H9 (cell line): Measurements from ENCODE around the gene HS6ST3. TPM values are rescaled to one million over a fixed set of nuclear protein-coding genes. Genes with fewer than 3 reads are reported as not detected.

Experiments used
- DNase-seq: peaks from one replicate; pipeline ENCODE4 v3.0.0-alpha.2; 2017
- H2AFZ ChIP-seq: one replicate; pipeline ENCODE4 v1.6.1; 2013; ENCODE audit warnings: mild to moderate bottlenecking, low read length, control low read depth, moderate library complexity
- H2AK5ac ChIP-seq: 2 replicates; pipeline ENCODE4 v1.6.1; 2013; ENCODE audit warnings: low read length, control low read depth, mixed read lengths; ENCODE audit not compliant: insufficient read length
- H2BK120ac ChIP-seq: one replicate; pipeline ENCODE4 v1.6.1; 2013; ENCODE audit warnings: low read depth, mild to moderate bottlenecking, low read length, control low read depth, inconsistent platforms; ENCODE audit not compliant: poor library complexity, severe bottlenecking
- H2BK12ac ChIP-seq: 2 replicates; pipeline ENCODE4 v1.6.1; 2013; ENCODE audit warnings: low read length, control low read depth, mixed read lengths, low read depth; ENCODE audit not compliant: insufficient read length
- H2BK15ac ChIP-seq: 2 replicates; pipeline ENCODE4 v1.6.1; 2013; ENCODE audit warnings: low read depth, low read length, control low read depth
- H2BK20ac ChIP-seq: one replicate; pipeline ENCODE4 v1.6.1; 2013; ENCODE audit warnings: low read depth, mild to moderate bottlenecking, low read length, control low read depth, inconsistent platforms; ENCODE audit not compliant: poor library complexity, severe bottlenecking
- H2BK5ac ChIP-seq: 2 replicates; pipeline ENCODE4 v1.6.1; 2013; ENCODE audit warnings: low read length, control low read depth, mixed read lengths; ENCODE audit not compliant: insufficient read length
- H3K14ac ChIP-seq: 2 replicates; pipeline ENCODE4 v1.6.1; 2013; ENCODE audit warnings: low read length, control low read depth; ENCODE audit not compliant: insufficient read depth
- H3K18ac ChIP-seq: 2 replicates; pipeline ENCODE4 v1.6.1; 2013; ENCODE audit warnings: low read depth, mild to moderate bottlenecking, mixed read lengths, low read length, control low read depth; ENCODE audit not compliant: insufficient read length
- H3K23ac ChIP-seq: 2 replicates; pipeline ENCODE4 v1.6.1; 2013; ENCODE audit warnings: low read length, control low read depth, mixed read lengths, low read depth; ENCODE audit not compliant: insufficient read length
- H3K23me2 ChIP-seq: 2 replicates; pipeline ENCODE4 v1.6.1; 2013; ENCODE audit warnings: low read depth, mild to moderate bottlenecking, mixed read lengths, low read length, control low read depth; ENCODE audit not compliant: insufficient read length, poor library complexity, severe bottlenecking
- H3K27ac ChIP-seq: 2 replicates; pipeline ENCODE4 v1.5.1; 2013; ENCODE audit warnings: low read length, control low read depth, mixed read lengths, low read depth; ENCODE audit not compliant: insufficient read length
- H3K27me3 ChIP-seq: 2 replicates; pipeline ENCODE4 v1.6.1; 2013; ENCODE audit warnings: low read length, control low read depth, inconsistent platforms; ENCODE audit not compliant: insufficient read depth
- H3K4ac ChIP-seq: 2 replicates; pipeline ENCODE4 v1.6.1; 2013; ENCODE audit warnings: low read depth, mild to moderate bottlenecking, control low read depth, inconsistent platforms, low read length, moderate library complexity
- H3K4me1 ChIP-seq: 2 replicates; pipeline ENCODE4 v1.6.1; 2013; ENCODE audit warnings: low read length, control low read depth, inconsistent platforms; ENCODE audit not compliant: insufficient read depth
- H3K4me2 ChIP-seq: 2 replicates; pipeline ENCODE4 v1.6.1; 2013; ENCODE audit warnings: low read length, control low read depth, mixed read lengths; ENCODE audit not compliant: insufficient read length, insufficient read depth
- H3K56ac ChIP-seq: 2 replicates; pipeline ENCODE4 v1.6.1; 2013; ENCODE audit warnings: low read depth, mild to moderate bottlenecking, mixed read lengths, low read length, control low read depth; ENCODE audit not compliant: insufficient read length
- H3K79me1 ChIP-seq: 2 replicates; pipeline ENCODE4 v1.6.1; 2013; ENCODE audit warnings: low read depth, mild to moderate bottlenecking, moderate library complexity, low read length, control low read depth, inconsistent platforms; ENCODE audit not compliant: insufficient read depth, poor library complexity, severe bottlenecking
- H3K79me2 ChIP-seq: 2 replicates; pipeline ENCODE4 v1.6.1; 2013; ENCODE audit warnings: low read length, control low read depth, inconsistent platforms; ENCODE audit not compliant: insufficient read depth
- H3K9ac ChIP-seq: 2 replicates; pipeline ENCODE4 v1.6.1; 2013; ENCODE audit warnings: low read length, control low read depth, mixed read lengths; ENCODE audit not compliant: insufficient read length; ENCODE audit errors: extremely low read depth
- H3K9me3 ChIP-seq: one replicate; pipeline ENCODE4 v1.6.1; 2013; ENCODE audit warnings: low read depth, low read length, inconsistent platforms; ENCODE audit not compliant: control insufficient read depth
- H3T11ph ChIP-seq: one replicate; pipeline ENCODE4 v1.6.1; 2013; ENCODE audit warnings: mild to moderate bottlenecking, low read length, control low read depth, inconsistent platforms
- H4K20me1 ChIP-seq: one replicate; pipeline ENCODE4 v1.6.1; 2013; ENCODE audit not compliant: control insufficient read depth, insufficient read length, insufficient read depth
- H4K5ac ChIP-seq: 2 replicates; pipeline ENCODE4 v1.6.1; 2013; ENCODE audit warnings: low read depth, mild to moderate bottlenecking, mixed read lengths, low read length, control low read depth; ENCODE audit not compliant: insufficient read length
- H4K8ac ChIP-seq: replicated peaks from 2 replicates; pipeline ENCODE4 v1.6.1; 2013; ENCODE audit warnings: low read length, control low read depth, mixed read lengths, low read depth; ENCODE audit not compliant: insufficient read length
- H4K91ac ChIP-seq: 2 replicates; pipeline ENCODE4 v1.6.1; 2013; ENCODE audit warnings: low read depth, mild to moderate bottlenecking, moderate library complexity, mixed read lengths, low read length, control low read depth; ENCODE audit not compliant: insufficient read length
- H3K27ac Mint-ChIP-seq, 3 experiments: 2 replicates in 2 of 3; 3 replicates in 1 of 3; pipeline ENCODE4 v1.8.0; 2020 to 2021; ENCODE audit warnings: mixed read lengths in 3 of 3, mild to moderate bottlenecking in 1 of 3, moderate library complexity in 1 of 3
- H3K27me3 Mint-ChIP-seq: 2 replicates; pipeline ENCODE4 v1.8.0; 2021; ENCODE audit warnings: low read depth, mild to moderate bottlenecking, moderate library complexity, mixed read lengths
- H3K36me3 Mint-ChIP-seq, 3 experiments: 2 replicates in 2 of 3; 3 replicates in 1 of 3; pipeline ENCODE4 v1.8.0; 2020 to 2021; ENCODE audit warnings: low read depth in 3 of 3, mixed read lengths in 3 of 3; ENCODE audit not compliant: insufficient read depth in 1 of 3
- H3K4me1 Mint-ChIP-seq, 2 experiments: 2 replicates each; pipeline ENCODE4 v1.8.0; 2020; ENCODE audit warnings: mixed read lengths in 2 of 2
- H3K4me3 Mint-ChIP-seq, 2 experiments: 2 replicates in 1 of 2; 3 replicates in 1 of 2; pipeline ENCODE4 v1.8.0; 2020 to 2021; ENCODE audit warnings: mild to moderate bottlenecking in 2 of 2, mixed read lengths in 2 of 2, moderate library complexity in 1 of 2
- H3K9me3 Mint-ChIP-seq, 2 experiments: 2 replicates in 1 of 2; 3 replicates in 1 of 2; pipeline ENCODE4 v1.8.0; 2020; ENCODE audit warnings: mild to moderate bottlenecking in 2 of 2, mixed read lengths in 2 of 2, moderate library complexity in 1 of 2
- CTCF ChIP-seq: fragments of 200-600 bp; sonication (generic); conservative IDR thresholded peaks from 3 replicates; pipeline ENCODE4 v1.8.0; 2021; ENCODE audit warnings: antibody characterized with exemption, mild to moderate bottlenecking
- total RNA-seq: library from RNA; stranded (reverse); gene quantifications from 2 replicates; pipeline ENCODE4 v1.2.1, GENCODE V29; 2021

Gene HS6ST3
- total RNA-seq, 1 experiment from 2014 or later, result 0.44 TPM

- TF ChIP-seq CTCF, result no peak
- Histone ChIP-seq H3K23ac (no peak overlapping the region), H2BK12ac (no peak overlapping the region), H4K8ac (no peak overlapping the region), H2AK5ac (no peak overlapping the region), H2BK20ac (no peak overlapping the region), H2AFZ (no peak overlapping the region), H3K79me1 (no peaks in the 10 kb centered on the region), H3K4me1 (no peaks in the 10 kb centered on the region), H2BK15ac (no peak overlapping the region), H3K79me2 (no peaks in the 10 kb centered on the region), H3K4me2 (no peak overlapping the region), H4K20me1 (no peaks in the 10 kb centered on the region), H2BK120ac (no peak overlapping the region), H3T11ph (no peak overlapping the region), H4K5ac (no peak overlapping the region), H3K18ac (no peak overlapping the region), H3K9ac (no peak overlapping the region), H3K27ac (no peak overlapping the region), H3K27me3 (no peaks in the 10 kb centered on the region), H3K9me3 (no peaks in the 10 kb centered on the region), H3K23me2 (no peaks in the 10 kb centered on the region), H3K14ac (no peak overlapping the region), H4K91ac (no peak overlapping the region), H2BK5ac (no peak overlapping the region), H3K4ac (no peak overlapping the region), H3K56ac (no peak overlapping the region)
- no peak overlapping the region for H3K4me3 Mint-ChIP-seq
- H3K27me3 Mint-ChIP-seq, result no peaks in the 10 kb centered on the region; the same call in 1 of the 2 replicates
- H3K27ac Mint-ChIP-seq, result no peak overlapping the region
- no peaks in the 10 kb centered on the region for H3K9me3 Mint-ChIP-seq
- no peaks in the 10 kb centered on the region for H3K4me1 Mint-ChIP-seq
- H3K36me3 Mint-ChIP-seq, result no peaks in the 10 kb centered on the region
- DNase-seq, result no peak
Measured at GRCh38 chr13:96794669-96795068, 704.8 kb downstream of the HS6ST3 start.
